ENCODE data around the gene TIMD4.
A peak's percentile ranks its signal among the peaks of the same experiment; 100 is the strongest.
"Not testable (repeated sequence)": the region's sequence is repeated elsewhere in the genome, so short reads cannot be mapped to it uniquely, and the experiment has no call there.

The TIMD4 gene

GRCh38 chr5:156963125-156963524 lies at the start of gene TIMD4:
Gene TIMD4 (minus strand): TSS chr5:156963226. CDS start chr5:156963198, 28 bp downstream.
- no peak for DNase-seq

GRCh38 chr5:157006262-157006661 lies 43.2 kb upstream of the TIMD4 start:
- DNase-seq, result no peak

GRCh38 chr5:157004893-157005551 lies 42.0 kb upstream of the TIMD4 start:
- DNase-seq, result no peak

- no peak for DNase-seq
Observed at GRCh38 chr5:156991714-156992113, 28.7 kb upstream of the TIMD4 start.

GRCh38 chr5:156984064-156984463 lies 21.0 kb upstream of the TIMD4 start:
- DNase-seq, result no peak

GRCh38 chr5:156981481-156981880 lies 18.5 kb upstream of the TIMD4 start:
- DNase-seq, result no peak

- no peak for DNase-seq
Observed at GRCh38 chr5:156974328-156974727, 11.3 kb upstream of the TIMD4 start.

GRCh38 chr5:156971848-156972525 lies 9.0 kb upstream of the TIMD4 start:
- no peak for DNase-seq

- DNase-seq, result no peak
Observed at GRCh38 chr5:156971415-156971814, 8.4 kb upstream of the TIMD4 start.

GRCh38 chr5:156967386-156967785 lies 4.4 kb upstream of the TIMD4 start:
- not testable (repeated sequence) for DNase-seq

- no peak for DNase-seq
Observed at GRCh38 chr5:156956321-156956720, 6.7 kb downstream of the TIMD4 start.

- DNase-seq, result no peak
Observed at GRCh38 chr5:156951359-156951758, 11.7 kb downstream of the TIMD4 start.

GRCh38 chr5:156950716-156951115 lies 12.3 kb downstream of the TIMD4 start:
- no peak for DNase-seq

GRCh38 chr5:156949424-156949823 lies 13.6 kb downstream of the TIMD4 start:
- DNase-seq, result no peak

GRCh38 chr5:156947925-156948324 lies 15.1 kb downstream of the TIMD4 start:
- no peak for DNase-seq

- no peak for DNase-seq
Observed at GRCh38 chr5:156942064-156942463, 21.0 kb downstream of the TIMD4 start.

GRCh38 chr5:156940462-156940861 lies 22.6 kb downstream of the TIMD4 start:
- not testable (repeated sequence) for DNase-seq

GRCh38 chr5:156936972-156937371 lies 26.1 kb downstream of the TIMD4 start:
- no peak for DNase-seq

- peak; percentile 20 for DNase-seq
Observed at GRCh38 chr5:156934450-156935211, 28.4 kb downstream of the TIMD4 start.

- no peak for DNase-seq
Observed at GRCh38 chr5:156929366-156929948, 33.6 kb downstream of the TIMD4 start.

- no peak for DNase-seq
Observed at GRCh38 chr5:156927545-156927944, 35.5 kb downstream of the TIMD4 start.

GRCh38 chr5:156925767-156926166 lies 37.3 kb downstream of the TIMD4 start:
- DNase-seq, result not testable (repeated sequence)

GRCh38 chr5:156922207-156922792 lies 40.7 kb downstream of the TIMD4 start:
- no peak for DNase-seq

All from stimulated activated naive CD4-positive, alpha-beta T cell treated with Interleukin-2 at 50 U/mL for 16 hours (primary cell).